GM18499 (cell line): Measurements from ENCODE around the gene LRWD1.
A peak's percentile ranks its signal among the peaks of the same experiment; 100 is the strongest.
"Not testable (repeated sequence)": the region's sequence is repeated elsewhere in the genome, so short reads cannot be mapped to it uniquely, and the experiment has no call there.

Experiments
- ATAC-seq: cut with Tn5 transposase; IDR thresholded peaks from one replicate; pipeline ENCODE4 v1.9.1; 2021; ENCODE audit warnings: moderate number of reproducible peaks; ENCODE audit not compliant: insufficient read depth, unreplicated experiment

The LRWD1 gene

DNA sequence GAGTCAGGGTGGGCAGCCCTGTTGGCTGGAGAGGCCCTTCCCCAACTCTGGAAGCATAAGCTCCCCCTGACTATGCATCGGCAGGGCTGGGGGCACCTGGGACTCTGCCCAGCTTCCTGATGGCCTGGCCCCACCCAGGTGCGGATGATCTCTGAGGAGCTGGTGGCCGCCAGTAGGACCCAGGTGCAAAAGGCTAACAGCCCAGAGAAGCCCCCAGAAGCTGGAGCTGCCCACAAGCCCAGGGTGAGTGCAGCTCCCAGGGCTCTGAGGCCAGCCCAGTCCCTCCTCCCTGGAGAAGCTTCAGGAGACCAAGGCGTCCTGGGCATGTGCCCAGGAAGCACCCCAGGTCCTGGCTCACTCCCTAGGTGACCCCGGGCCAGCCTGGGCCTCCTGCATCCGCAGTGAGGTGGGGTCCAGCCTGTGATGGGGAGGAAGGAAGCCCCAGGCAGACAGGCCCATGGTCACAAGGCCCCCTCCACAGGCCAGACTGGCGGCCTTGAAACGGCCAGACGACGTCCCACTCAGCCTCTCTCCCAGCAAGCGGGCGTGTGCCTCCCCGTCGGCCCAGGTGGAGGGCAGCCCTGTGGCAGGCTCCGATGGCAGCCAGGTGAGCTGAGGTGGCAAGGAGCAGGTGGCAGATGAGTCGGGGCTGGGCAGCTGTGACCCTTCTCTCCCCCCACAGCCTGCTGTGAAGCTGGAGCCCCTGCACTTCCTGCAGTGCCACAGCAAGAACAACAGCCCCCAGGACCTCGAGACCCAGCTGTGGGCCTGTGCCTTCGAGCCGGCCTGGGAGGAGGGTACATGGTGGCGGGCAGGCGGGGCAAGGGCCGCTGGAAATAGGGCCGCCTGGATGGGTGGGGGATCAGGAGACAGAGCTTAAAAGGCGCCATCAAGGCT, 3.0 kb downstream of the LRWD1 start:
- ATAC-seq: no peak

GRCh38 chr7:102468478-102469350, 3.9 kb downstream of the LRWD1 start:
- no peak for ATAC-seq

DNA sequence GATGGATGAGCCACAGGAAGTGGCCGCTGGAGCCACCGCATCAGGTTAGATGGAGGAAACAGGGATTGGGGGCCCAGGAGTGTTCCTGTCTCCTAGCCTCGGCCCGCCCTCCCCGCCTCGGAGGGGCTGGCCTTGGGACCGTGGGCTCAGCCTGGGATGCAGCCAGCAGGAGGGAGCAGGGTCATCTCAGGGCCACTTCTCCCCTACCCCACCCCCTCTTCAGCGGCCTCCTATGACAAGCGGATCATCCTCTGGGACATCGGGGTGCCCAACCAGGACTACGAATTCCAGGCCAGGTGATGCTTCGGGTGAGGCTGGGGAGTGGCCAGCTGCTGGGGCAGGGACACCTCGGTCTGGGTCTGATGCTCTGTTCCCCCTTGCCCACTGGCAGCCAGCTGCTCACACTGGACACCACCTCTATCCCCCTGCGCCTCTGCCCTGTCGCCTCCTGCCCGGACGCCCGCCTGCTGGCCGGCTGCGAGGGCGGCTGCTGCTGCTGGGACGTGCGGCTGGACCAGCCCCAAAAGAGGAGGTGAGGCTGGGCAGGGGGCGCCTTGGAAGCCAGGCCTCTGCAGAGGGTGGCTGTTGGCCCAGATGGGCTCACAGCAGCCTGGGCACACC, 4.7 kb downstream of the LRWD1 start:
- no peak for ATAC-seq

DNA sequence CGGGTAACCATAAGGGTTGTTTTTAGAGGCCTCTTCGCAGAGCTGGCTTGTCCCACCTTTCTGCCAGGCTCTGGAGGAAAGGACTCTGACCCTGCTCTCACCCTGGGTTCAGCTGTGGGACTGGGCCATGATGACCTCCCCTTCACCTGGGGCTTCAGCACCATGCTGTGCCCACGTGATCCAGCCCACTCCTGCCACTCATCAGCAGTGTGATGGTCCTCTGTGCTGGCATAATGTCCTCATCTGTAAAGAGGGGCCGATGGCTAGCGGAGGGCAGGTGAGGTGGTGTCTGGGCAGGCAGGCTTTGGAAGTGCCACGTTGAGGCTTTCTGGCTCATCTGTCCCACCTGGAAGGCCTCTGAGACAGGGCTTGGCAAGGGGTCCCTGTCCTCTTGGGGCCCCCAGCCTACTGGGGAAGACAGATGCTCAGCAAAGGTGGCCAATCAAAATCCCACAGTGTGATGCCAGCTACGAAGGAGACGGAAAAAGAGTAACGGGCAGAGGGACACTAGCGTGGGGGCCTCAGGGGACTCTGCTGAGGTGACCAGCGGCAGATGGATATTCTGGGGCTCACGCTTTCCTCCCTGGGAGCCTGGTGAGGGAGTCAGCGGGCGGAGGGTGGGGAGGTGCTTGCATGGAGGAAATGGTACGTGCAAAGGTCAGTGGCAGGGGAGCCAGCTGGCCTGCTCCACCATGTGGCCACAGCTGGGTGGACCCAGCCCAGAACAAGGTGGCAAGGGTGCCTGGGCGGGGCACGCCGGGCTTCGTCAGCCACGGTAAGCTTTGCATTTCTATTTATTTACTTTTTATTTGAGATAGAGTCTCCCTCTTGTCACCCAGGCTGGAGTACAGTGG, 5.4 kb downstream of the LRWD1 start:
- ATAC-seq: no peak

GRCh38 chr7:102471791-102472125, 7.0 kb downstream of the LRWD1 start:
- ATAC-seq: no peak

DNA sequence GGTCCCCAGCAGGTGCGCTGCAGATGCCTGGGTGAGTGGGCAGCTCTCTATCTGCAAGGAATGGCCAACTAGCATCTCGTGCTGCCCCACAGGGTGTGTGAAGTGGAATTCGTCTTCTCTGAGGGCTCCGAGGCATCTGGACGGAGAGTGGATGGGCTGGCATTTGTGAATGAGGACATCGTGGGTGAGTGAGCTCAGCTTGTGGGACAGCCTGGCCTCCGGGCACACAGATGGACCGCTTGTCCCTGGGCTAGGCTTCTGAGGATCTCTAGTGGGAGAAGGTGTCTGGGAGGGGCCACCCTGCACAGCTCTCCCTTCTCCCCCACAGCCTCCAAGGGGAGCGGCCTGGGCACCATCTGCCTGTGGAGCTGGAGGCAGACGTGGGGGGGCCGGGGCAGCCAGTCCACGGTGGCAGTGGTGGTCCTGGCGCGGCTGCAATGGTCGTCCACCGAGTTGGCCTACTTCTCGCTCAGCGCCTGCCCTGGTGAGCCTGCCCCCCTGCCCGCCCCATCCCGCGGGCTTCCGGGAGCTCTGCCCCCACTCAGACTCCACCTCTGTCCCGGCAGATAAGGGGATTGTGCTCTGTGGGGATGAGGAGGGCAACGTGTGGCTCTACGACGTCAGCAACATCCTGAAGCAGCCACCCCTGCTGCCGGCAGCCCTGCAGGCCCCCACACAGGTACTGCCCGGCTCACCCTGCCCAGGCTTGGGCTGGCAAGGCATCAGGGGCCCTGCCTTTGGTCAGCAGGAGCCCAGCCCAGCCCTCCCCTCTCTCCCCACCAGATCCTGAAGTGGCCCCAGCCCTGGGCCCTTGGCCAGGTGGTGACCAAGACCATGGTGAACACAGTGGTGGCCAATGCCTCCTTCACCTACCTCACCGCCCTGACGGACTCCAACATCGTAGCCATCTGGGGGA, 7.6 kb downstream of the LRWD1 start:
- ATAC-seq: no peak

DNA sequence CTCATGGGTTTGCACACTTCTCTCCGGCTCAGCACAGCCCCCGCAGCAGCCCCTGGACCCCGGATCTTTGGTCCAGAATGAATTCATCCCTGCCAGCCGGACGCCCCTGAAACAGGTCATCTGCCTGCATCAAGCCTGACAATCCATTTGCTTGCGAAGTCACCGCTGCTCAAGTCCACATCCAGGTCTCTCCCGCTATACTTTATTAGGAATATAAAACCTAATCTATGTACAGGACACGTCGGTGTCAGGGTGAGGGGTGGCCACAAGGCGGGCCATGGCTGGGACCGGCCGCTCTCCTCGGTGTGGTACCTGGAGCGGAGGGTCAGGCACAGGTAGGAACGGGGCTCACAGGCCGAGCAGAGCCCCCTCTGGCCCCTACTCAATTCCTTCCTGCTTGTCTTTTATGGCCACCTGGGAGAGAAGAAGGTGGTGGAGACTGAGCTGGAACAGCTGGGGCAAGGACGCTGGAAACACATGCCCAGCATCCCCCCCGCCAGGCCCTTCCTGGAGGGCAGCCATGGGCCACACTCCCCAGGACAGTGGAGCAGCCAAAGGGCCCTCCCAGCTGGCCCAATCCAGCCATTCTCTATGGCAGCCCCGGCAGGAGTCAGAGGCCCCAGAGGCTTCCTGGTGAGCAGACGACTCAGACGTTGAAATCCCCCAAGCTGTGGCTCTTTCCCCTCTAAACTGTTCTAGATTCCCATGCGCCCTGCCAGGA, 8.6 kb downstream of the LRWD1 start:
- ATAC-seq: no peak

DNA sequence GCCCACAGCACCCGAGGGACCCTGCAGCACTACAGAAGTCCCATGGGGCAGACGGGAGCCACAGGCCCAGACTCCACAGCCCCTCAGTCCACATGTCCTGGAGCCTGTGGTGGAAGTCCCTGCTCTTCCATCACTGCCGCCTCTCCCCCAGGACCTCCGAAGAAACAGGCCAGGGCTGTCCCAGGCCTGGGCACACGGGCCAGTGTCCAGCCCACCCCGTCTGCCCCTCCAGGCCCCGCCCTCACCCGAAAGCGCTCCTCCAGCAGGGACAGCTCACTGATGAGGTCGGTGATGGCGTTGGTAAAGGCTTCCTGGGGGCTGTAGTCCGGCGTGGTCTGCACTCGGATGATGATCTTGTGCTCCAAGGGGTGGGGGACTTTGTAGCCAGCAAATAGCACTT, 9.3 kb downstream of the LRWD1 start:
- not testable (repeated sequence) for ATAC-seq

- ATAC-seq: not testable (repeated sequence)
Measured at GRCh38 chr7:102474736-102475435, 10.1 kb downstream of the LRWD1 start.

DNA sequence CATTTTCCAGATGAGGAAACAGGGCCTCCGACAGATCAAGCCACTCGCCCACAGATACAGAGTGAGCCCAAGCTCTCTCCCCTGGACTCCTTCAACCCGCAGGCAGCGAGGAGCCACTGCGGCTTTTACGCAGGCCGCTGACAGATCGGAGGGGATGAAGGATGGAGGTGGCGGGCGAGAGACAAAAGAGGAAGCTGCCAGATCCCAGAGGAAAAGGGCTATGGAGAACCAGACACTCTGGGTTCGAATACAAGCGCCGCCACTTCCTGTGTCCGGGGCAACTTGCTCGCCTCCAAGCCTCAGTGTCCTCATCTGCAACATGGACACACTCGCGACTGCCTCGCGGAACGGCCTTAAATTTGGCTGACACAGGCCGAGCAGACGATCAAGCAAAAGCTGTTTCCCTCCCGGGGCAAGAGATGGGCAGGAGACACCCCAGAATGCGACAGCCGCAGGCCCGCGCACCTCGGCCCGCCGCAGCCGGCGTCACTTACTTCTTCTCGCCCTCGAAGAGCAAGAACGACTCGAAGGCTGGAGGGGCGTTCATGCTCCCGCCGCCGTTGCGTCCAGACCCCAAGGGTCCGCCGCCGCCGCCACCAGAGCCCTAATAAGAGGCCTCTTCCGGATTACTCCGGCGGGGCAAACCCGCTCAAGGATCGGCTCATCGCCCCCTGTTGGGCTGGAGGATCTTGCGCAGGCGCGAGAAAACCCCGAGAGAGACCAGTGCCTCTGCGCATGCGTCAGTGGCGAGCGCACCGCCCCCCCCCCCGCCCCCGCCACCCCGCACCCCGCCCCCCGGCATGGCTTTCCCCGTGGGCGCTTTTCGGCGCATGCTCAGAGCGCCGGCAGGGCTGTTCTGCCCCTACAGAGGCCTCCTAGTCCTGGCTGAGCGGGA, 13.8 kb downstream of the LRWD1 start, which contains the start of gene POLR2J:
TSS of gene POLR2J (minus strand) at position 609 of the 895 bp plus-strand sequence. CDS start at position 547, 62 bp downstream.
- ATAC-seq: peak; percentile 52

- ATAC-seq: peak; percentile 27
Measured at GRCh38 chr7:102479209-102479584, 14.4 kb downstream of the LRWD1 start.

GRCh38 chr7:102479982-102480637, 15.3 kb downstream of the LRWD1 start:
- ATAC-seq: not testable (repeated sequence)

GRCh38 chr7:102481962-102482361, 17.2 kb downstream of the LRWD1 start:
- not testable (repeated sequence) for ATAC-seq

DNA sequence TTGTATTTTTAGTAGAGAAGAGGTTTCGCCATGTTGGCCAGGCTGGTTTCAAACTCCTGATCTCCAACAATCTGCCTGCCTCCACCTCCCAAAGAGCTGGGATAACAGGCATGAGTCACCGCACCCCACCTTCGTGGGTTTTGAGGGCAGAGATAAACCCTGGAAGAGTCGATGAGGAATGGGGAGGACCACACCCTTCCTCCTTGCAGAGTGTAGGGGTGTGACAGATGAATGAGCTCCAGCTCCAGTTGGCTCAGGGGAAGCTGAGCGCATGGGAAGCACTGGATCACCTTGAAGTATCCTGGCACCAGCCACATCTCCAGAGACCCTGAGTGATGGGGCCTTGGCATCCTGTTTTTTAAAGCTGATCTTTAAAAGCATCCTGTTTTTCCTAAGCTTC, 19.5 kb downstream of the LRWD1 start:
- ATAC-seq: not testable (repeated sequence)

GRCh38 chr7:102490529-102491075, 25.8 kb downstream of the LRWD1 start:
- ATAC-seq: not testable (repeated sequence)
